ENCODE data around the gene RXFP2.

The RXFP2 gene

GRCh38 chr13:31827707-31828106 lies 88.4 kb downstream of the RXFP2 start:
- no peak for DNase-seq

GRCh38 chr13:31835932-31836331 lies 96.6 kb downstream of the RXFP2 start:
- peak; percentile 13 for DNase-seq

GRCh38 chr13:31843044-31843443 lies 103.7 kb downstream of the RXFP2 start:
- no peak for DNase-seq

- peak; percentile 76 for DNase-seq
Observed at GRCh38 chr13:31846182-31846938, 107.0 kb downstream of the RXFP2 start.

GRCh38 chr13:31846961-31847752 lies 107.8 kb downstream of the RXFP2 start:
- DNase-seq, result no peak

- DNase-seq, result no peak
Observed at GRCh38 chr13:31848621-31849020, 109.3 kb downstream of the RXFP2 start.

- DNase-seq, result no peak
Observed at GRCh38 chr13:31849206-31849605, 109.9 kb downstream of the RXFP2 start.

- DNase-seq, result no peak
Observed at GRCh38 chr13:31850041-31850555, 110.8 kb downstream of the RXFP2 start.

GRCh38 chr13:31851216-31851615 lies 111.9 kb downstream of the RXFP2 start:
- no peak for DNase-seq
